Skeletal muscle satellite cell (primary cell): ENCODE results near the gene TYW1B.
"Not testable (repeated sequence)": the region's sequence is repeated elsewhere in the genome, so short reads cannot be mapped to it uniquely, and the experiment has no call there.

ENCODE experiments used
- H3K27me3 ChIP-seq: 2 replicates; pipeline ENCODE4 v1.7.0; 2013; ENCODE audit warnings: low read length; ENCODE audit not compliant: control insufficient read depth, insufficient read depth
- H3K36me3 ChIP-seq: 2 replicates; pipeline ENCODE4 v1.7.0; 2013; ENCODE audit warnings: mild to moderate bottlenecking, control low read depth, low read length; ENCODE audit not compliant: insufficient read depth
- H3K4me1 ChIP-seq: 2 replicates; pipeline ENCODE4 v1.7.0; 2013; ENCODE audit warnings: low read length; ENCODE audit not compliant: control insufficient read depth, insufficient read depth
- H3K4me2 ChIP-seq: 2 replicates; pipeline ENCODE4 v1.7.0; 2013; ENCODE audit warnings: mild to moderate bottlenecking, low read length
- H3K4me3 ChIP-seq: 2 replicates; pipeline ENCODE4 v1.7.0; 2013; ENCODE audit warnings: low read length
- H3K9ac ChIP-seq: 2 replicates; pipeline ENCODE4 v1.7.0; 2013; ENCODE audit warnings: mild to moderate bottlenecking, low read depth, low read length, moderate library complexity
- H3K9me3 ChIP-seq: replicated peaks from 2 replicates; pipeline ENCODE4 v1.7.0; 2013; ENCODE audit warnings: mild to moderate bottlenecking, control low read depth, low read length

Gene TYW1B

GRCh38 chr7:72561988-72562387 is 266.0 kb downstream of the TYW1B start:
- H3K9me3 ChIP-seq, H3K36me3 ChIP-seq, H3K9ac ChIP-seq, H3K4me3 ChIP-seq, H3K4me1 ChIP-seq, H3K27me3 ChIP-seq, H3K4me2 ChIP-seq: not testable (repeated sequence)

- H3K4me2 ChIP-seq, H3K9me3 ChIP-seq, H3K36me3 ChIP-seq, H3K9ac ChIP-seq, H3K4me1 ChIP-seq, H3K27me3 ChIP-seq, H3K4me3 ChIP-seq: not testable (repeated sequence)
These were observed 268.5 kb downstream of the TYW1B start for GRCh38 chr7:72559546-72559945.

GRCh38 chr7:72556733-72557132 is 271.3 kb downstream of the TYW1B start:
- H3K27me3 ChIP-seq, H3K9ac ChIP-seq, H3K4me1 ChIP-seq, H3K9me3 ChIP-seq, H3K4me2 ChIP-seq, H3K36me3 ChIP-seq, H3K4me3 ChIP-seq: not testable (repeated sequence)

GRCh38 chr7:72555238-72555637 is 272.8 kb downstream of the TYW1B start:
- H3K4me2 ChIP-seq, H3K4me1 ChIP-seq, H3K9ac ChIP-seq, H3K36me3 ChIP-seq, H3K27me3 ChIP-seq, H3K9me3 ChIP-seq, H3K4me3 ChIP-seq: not testable (repeated sequence)

- not testable (repeated sequence) for H3K9me3 ChIP-seq, H3K9ac ChIP-seq, H3K4me1 ChIP-seq, H3K27me3 ChIP-seq, H3K4me2 ChIP-seq, H3K4me3 ChIP-seq, H3K36me3 ChIP-seq
These were observed 273.6 kb downstream of the TYW1B start for GRCh38 chr7:72554401-72554800.

- not testable (repeated sequence) for H3K9ac ChIP-seq
These were observed 277.5 kb downstream of the TYW1B start for GRCh38 chr7:72550454-72550853.

GRCh38 chr7:72546586-72547237 is 281.3 kb downstream of the TYW1B start:
- H3K4me2 ChIP-seq, H3K4me1 ChIP-seq, H3K27me3 ChIP-seq, H3K9me3 ChIP-seq, H3K4me3 ChIP-seq, H3K36me3 ChIP-seq, H3K9ac ChIP-seq: not testable (repeated sequence)

More at GRCh38 chr7:72550454-72550853, 277.5 kb downstream of the TYW1B start:
- not testable (repeated sequence) for H3K9me3 ChIP-seq, H3K27me3 ChIP-seq, H3K36me3 ChIP-seq, H3K4me2 ChIP-seq, H3K4me1 ChIP-seq, H3K4me3 ChIP-seq

GRCh38 chr7:72544531-72544930 is 283.5 kb downstream of the TYW1B start:
- H3K4me3 ChIP-seq, H3K27me3 ChIP-seq, H3K36me3 ChIP-seq, H3K4me2 ChIP-seq, H3K9me3 ChIP-seq, H3K9ac ChIP-seq, H3K4me1 ChIP-seq: not testable (repeated sequence)

GRCh38 chr7:72540923-72541322 is 287.1 kb downstream of the TYW1B start:
- H3K4me3 ChIP-seq, result no peak overlapping the region
- no peaks in the 10 kb centered on the region for H3K36me3 ChIP-seq
- no peak overlapping the region for H3K9ac ChIP-seq
- H3K4me2 ChIP-seq, result no peak overlapping the region
- H3K4me1 ChIP-seq, result peaks cover 12% of the 10 kb centered on the region
- H3K27me3 ChIP-seq, result no peaks in the 10 kb centered on the region
- H3K9me3 ChIP-seq, result no peaks in the 10 kb centered on the region

- H3K9ac ChIP-seq, result no peak overlapping the region
- H3K4me2 ChIP-seq, result no peak overlapping the region
- H3K9me3 ChIP-seq, result no peaks in the 10 kb centered on the region
- no peaks in the 10 kb centered on the region for H3K36me3 ChIP-seq
- H3K27me3 ChIP-seq, result no peaks in the 10 kb centered on the region
- no peak overlapping the region for H3K4me3 ChIP-seq
- peaks cover 12% of the 10 kb centered on the region for H3K4me1 ChIP-seq
These were observed 287.8 kb downstream of the TYW1B start for GRCh38 chr7:72540106-72540611.

GRCh38 chr7:72539702-72540101 is 288.3 kb downstream of the TYW1B start:
- H3K4me3 ChIP-seq, result no peak overlapping the region
- H3K9ac ChIP-seq, result no peak overlapping the region
- no peaks in the 10 kb centered on the region for H3K36me3 ChIP-seq
- no peaks in the 10 kb centered on the region for H3K9me3 ChIP-seq
- H3K27me3 ChIP-seq, result no peaks in the 10 kb centered on the region
- H3K4me1 ChIP-seq, result peaks cover 12% of the 10 kb centered on the region
- H3K4me2 ChIP-seq, result no peak overlapping the region

- Histone ChIP-seq H3K9me3 (no peaks in the 10 kb centered on the region), H3K4me3 (no peak overlapping the region), H3K9ac (no peak overlapping the region), H3K4me2 (no peak overlapping the region), H3K36me3 (no peaks in the 10 kb centered on the region), H3K4me1 (peaks cover 12% of the 10 kb centered on the region), H3K27me3 (no peaks in the 10 kb centered on the region)
These were observed 289.1 kb downstream of the TYW1B start for GRCh38 chr7:72538856-72539255.
